ENCODE results near the gene CHCHD4. TPM values are rescaled to one million over a fixed set of nuclear protein-coding genes. Genes with fewer than 3 reads are reported as not detected.
"Not testable (repeated sequence)": the region's sequence is repeated elsewhere in the genome, so short reads cannot be mapped to it uniquely, and the experiment has no call there.

The CHCHD4 gene
- total RNA-seq, 1 experiment from 2014 or later, result 44.5 TPM

- no peak for DNase-seq (ENCODE audit: low read depth)
These were observed 4.4 kb downstream of the CHCHD4 start for GRCh38 chr3:14120111-14120920.

DNA sequence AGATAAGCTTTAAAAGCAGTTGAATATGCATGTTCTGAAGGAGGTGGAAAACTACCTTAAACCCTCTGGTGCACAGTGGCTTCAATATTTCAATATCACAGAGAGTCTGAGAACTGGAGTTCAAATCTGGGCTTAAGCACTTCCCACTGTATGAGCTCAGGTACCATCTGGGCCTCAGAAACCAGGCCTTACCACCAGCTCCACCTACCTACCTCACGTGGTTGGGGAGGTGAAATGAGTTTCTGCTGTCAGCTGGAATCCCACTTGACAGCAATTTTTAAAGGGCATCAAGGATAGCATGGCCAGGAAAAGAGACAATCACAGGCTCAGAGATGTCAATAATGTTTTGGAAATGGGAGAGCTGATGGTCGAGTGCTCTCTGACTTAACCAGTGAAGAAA lies 5.0 kb downstream of the CHCHD4 start:
- no peak for DNase-seq (ENCODE audit: low read depth)

DNA sequence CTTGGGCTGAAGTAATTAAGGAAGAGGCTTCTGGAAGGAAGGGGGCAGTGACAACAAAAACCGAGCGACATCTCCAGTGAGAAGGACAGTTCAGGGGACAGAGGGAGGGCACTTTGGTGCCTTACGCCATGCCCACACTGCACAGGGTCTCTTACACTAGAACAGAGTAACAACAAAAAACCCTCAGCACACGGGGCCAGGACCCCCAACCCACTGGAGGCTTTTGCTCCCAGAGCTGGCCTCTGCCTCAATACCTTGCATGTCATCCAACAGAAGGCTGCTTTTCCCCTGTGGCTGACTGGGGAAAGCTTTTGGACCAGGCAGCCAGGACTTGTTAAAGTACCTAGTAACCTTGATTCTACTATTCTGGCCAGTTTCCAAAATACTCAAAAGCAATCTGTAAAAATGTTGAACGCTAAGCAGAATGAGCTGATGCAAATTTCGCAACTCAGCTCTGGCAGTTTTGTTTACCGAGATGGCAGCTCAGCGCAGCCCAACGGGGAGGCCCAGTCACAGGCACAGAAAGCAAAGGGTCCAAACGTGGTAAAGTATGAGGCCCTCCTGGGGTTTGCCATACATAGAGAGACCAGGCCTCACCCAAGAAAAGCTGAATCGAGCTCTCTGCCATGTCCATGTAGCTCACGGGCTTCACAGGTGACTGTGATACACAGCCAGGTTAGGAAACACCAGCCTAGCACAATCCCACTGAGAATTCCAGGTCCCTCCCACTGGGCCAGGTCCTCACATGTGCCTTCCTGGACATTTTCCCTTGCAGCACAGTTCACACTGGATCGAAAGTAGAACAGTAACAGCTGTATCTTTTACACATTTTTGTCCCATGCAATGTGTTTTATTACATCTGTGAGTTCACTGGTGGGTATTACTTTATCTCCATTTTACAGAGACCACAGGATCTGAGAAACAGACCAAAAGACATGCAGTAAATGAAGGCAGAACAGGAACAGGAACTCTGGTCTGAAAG lies 6.0 kb downstream of the CHCHD4 start:
- DNase-seq (ENCODE audit: low read depth), result no peak

- DNase-seq (ENCODE audit: low read depth), result no peak
These were observed 6.9 kb downstream of the CHCHD4 start for GRCh38 chr3:14117468-14118399.

GRCh38 chr3:14113965-14114635 lies 10.6 kb downstream of the CHCHD4 start:
- no peak for DNase-seq (ENCODE audit: low read depth)

GRCh38 chr3:14110699-14111098 lies 14.0 kb downstream of the CHCHD4 start:
- no peak for DNase-seq (ENCODE audit: low read depth)

DNA sequence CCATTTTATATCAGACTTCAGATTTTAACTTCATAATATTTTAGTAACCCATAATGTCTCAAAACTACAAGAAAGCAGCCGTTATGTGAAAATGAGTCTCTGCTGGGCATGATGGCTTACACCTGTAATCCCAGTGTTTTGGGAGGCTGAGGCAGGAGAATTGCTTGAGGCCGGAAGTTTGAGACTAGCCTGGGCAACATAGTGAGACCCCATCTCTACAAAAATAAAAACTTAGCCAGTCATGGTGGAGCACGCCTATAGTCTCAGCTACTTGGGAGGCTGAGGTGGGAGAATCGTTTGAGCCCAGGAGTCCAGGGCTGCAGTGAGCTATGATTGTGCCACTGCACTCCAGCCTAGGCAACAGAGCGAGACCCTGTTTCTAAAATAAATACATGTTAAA lies 14.8 kb downstream of the CHCHD4 start:
- not testable (repeated sequence) for DNase-seq (ENCODE audit: low read depth)

GRCh38 chr3:14097616-14098391 lies 26.9 kb downstream of the CHCHD4 start:
- DNase-seq (ENCODE audit: low read depth), result no peak

DNA sequence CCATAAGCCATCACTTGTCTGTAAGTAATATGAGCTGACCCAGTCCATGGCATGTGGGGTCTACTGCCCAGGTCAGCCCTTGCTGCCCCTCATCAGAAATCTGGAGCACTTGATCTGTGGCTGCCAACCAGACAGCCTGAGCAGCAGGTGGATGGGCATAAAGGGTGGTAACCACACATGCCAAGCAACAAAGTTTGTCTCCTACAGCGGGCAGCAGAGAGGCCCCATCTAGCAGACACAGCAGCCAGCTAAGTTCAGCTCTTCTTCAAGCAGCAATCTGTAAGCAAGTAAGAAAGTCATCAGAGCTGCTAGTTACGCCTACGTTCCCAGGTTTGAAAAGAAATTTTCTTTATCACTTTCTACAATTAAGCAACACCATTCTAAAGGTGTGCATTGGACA lies 27.9 kb downstream of the CHCHD4 start:
- DNase-seq (ENCODE audit: low read depth), result no peak

DNA sequence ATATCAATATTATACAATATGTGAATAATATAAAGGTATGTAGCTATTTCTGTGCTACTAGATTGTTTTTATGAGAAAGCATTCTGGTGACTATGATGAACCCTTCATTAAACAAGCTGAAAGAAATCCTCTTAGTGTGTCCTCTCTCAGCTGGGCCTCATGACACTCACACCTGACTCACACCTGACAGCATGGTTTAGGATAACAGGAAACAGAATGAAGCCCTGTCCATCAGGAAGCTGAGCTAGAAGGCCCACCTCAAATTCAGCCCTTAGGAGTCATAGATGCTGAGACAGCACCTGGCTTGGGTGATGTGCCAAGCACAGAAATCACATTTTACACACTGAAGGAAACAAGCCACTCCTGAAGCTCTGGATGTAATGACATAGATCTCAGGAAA lies 30.8 kb downstream of the CHCHD4 start:
- DNase-seq (ENCODE audit: low read depth), result no peak

DNA sequence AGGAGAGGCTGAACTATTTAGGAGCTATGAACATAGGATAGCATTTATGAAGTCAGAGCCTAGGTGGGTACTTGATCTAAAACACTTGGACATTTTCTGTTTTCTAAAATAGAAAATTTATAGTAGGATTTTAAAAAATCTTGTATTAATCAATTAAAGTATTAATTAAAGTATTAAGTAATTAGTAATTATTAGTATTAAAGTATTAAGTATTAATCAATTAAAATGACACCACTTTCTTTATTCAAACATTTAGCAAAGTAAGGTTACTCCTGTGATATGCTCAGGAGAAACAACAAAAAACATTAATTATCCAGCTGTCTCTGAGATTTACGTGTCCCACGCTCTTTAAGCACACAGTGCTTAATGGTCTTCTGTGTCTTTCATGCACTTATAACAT lies 32.2 kb downstream of the CHCHD4 start:
- DNase-seq (ENCODE audit: low read depth), result no peak

DNA sequence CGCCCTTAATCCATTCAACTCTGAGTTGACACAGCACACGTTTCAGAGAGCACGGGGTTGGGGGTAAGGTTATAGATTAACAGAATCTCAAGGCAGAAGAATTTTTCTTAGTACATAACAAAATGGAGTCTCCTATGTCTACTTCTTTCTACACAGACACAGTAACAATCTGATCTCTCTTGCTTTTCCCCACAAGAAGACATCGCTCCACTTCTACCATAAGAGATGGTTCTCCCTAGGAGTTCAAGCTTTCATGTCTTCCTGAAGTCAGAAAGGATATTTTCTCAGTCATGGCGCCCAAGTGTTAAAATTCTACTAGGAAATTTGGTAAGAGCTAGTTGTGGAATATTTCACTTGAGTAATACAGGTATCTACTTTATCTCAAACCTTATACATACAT lies 32.7 kb downstream of the CHCHD4 start:
- DNase-seq (ENCODE audit: low read depth), result not testable (repeated sequence)

DNA sequence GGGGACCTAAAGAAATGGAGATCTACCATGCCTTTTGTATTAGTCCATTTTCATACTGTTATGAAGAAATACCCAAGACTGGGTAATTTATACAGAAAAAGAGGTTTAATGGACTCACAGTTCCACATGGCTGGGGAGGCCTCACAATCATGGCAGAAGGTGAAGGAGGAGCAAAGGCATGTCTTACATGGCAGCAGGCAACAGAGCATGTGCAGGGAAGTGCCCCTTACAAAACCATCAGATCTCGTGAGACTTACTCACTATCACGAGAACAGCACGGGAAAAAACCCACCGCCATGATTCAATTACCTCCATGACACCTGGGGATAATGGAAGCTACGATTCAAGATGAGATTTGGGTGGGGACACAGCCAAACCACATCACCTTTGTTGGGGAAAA lies 37.2 kb downstream of the CHCHD4 start:
- DNase-seq (ENCODE audit: low read depth), result not testable (repeated sequence)

DNA sequence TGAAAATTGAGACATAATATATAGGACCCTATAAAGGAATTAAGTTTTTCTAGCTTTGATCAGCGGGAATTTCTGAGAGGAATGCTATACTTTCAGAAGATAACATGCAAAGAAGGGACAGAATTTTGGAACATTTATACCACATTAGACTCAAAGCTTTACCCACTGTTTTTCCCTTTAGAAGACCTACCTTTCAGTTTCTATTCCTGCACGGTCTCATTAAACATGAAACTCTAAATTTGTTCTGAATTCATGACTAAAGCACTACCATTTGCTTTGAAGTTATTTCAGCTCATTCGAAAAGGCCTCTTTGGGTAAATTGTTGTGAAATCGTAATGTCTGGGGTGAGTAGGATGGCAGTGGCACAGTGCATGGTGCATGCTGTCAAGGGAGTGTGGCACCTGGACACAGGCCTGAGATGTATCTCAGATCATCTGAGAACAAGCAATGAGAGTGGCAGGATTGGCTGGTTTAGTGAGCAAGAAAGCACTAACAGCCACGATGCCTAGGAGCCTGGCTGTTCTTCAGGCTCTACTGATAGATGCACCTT lies 42.5 kb downstream of the CHCHD4 start:
- no peak for DNase-seq (ENCODE audit: low read depth)

DNA sequence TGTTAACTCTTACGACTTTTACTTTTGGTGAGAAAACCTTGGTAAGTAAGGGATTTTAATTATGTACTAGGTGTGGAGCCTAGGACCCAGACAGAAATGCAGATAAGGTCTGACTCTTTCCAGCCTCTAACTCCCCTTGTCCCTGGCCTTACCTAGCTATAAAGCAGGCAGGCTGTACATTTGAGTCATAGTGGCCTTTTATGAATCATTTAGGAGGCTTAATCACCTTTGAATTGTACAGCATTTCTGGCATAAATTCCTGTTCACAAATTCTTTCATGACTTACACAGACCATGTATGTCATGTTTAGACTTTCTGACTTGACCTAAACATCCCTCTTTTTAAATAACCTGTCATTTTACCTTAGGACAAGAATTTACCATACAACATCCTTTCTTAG lies 47.4 kb downstream of the CHCHD4 start:
- DNase-seq (ENCODE audit: low read depth), result no peak

DNA sequence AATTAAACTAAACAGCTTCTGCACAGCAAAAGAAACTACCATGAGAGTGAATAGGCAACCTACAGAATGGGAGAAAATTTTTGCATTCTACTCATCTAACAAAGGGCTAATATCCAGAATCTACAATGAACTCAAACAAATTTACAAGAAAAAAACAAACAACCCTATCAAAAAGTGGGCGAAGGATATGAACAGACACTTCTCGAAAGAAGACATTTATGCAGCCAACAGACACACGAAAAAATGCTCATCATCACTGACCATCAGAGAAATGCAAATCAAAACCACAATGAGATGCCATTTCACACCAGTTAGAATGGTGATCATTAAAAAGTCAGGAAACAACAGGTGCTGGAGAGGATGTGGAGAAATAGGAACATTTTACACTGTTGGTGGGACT lies 49.4 kb downstream of the CHCHD4 start:
- DNase-seq (ENCODE audit: low read depth), result not testable (repeated sequence)

GRCh38 chr3:14064910-14065309 lies 59.8 kb downstream of the CHCHD4 start:
- DNase-seq (ENCODE audit: low read depth), result no peak

DNA sequence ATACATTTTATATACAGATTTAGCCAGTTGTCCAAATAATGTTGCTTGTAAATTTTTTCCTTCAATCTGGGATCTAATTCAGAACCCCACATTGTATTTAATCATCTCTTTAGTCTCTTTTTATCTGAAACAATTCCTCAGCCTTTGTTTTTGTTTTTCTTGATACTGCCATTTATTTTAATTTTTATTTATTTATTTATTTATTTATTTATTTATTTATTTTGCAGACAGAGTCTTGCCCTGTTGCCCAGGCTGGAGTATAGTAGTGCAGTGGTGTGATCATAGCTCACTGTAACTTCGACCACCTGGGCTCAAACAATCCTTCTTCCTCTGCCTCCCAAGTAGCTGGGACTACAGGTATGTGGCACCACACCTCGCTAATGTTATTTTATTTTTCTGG lies 61.5 kb downstream of the CHCHD4 start:
- no peak for DNase-seq (ENCODE audit: low read depth)
